Esophagus muscularis mucosa (tissue), 4 donors: ENCODE results near the gene CEP104. TPM values are rescaled to one million over a fixed set of nuclear protein-coding genes. Genes with fewer than 3 reads are reported as not detected.
"Not testable (repeated sequence)": the region's sequence is repeated elsewhere in the genome, so short reads cannot be mapped to it uniquely, and the experiment has no call there.

Experiments used
- DNase-seq: peaks from one replicate; pipeline ENCODE4 v3.0.0-alpha.2; 2017; ENCODE audit errors: extremely low spot score
- H3K27ac ChIP-seq, 4 donors: fragments of 200-600 bp; sonication (generic); replicated peaks in 1 of 4; 1 replicate in 3 of 4; 2 replicates in 1 of 4; pipeline ENCODE4 v1.5.1; 2016 to 2019; ENCODE audit warnings: mild to moderate bottlenecking in 1 of 4
- H3K27me3 ChIP-seq, 4 donors: fragments of 200-600 bp; sonication (generic); one replicate each; pipeline versions ENCODE4 v1.5.1 to v1.6.0; 2016 to 2019
- H3K36me3 ChIP-seq, 4 donors: fragments of 200-600 bp; sonication (generic); one replicate each; pipeline ENCODE4 v1.5.1; 2016 to 2019
- H3K4me1 ChIP-seq, 4 donors: fragments of 200-600 bp; sonication (generic); one replicate each; pipeline ENCODE4 v1.5.1; 2016 to 2019
- H3K4me3 ChIP-seq, 4 donors: fragments of 200-600 bp; sonication (generic); 1 replicate in 2 of 4; 2 replicates in 2 of 4; pipeline ENCODE4 v1.5.1; 2016 to 2019; ENCODE audit warnings: mild to moderate bottlenecking in 4 of 4, moderate library complexity in 1 of 4
- H3K9me3 ChIP-seq, 4 donors: fragments of 200-600 bp; sonication (generic); 1 replicate in 3 of 4; 2 replicates in 1 of 4; pipeline ENCODE4 v1.5.1; 2016 to 2019
- EP300 ChIP-seq: sonication (generic); formaldehyde crosslinking; IDR thresholded peaks from one replicate; pipeline ENCODE4 v1.6.1; 2017; ENCODE audit warnings: antibody characterized with exemption
- POLR2A ChIP-seq: fragments of 450-650 bp; IDR thresholded peaks from one replicate; pipeline ENCODE4 v1.6.1; 2017; ENCODE audit warnings: antibody characterized with exemption, moderate library complexity, mild to moderate bottlenecking, low read depth
- POLR2AphosphoS5 ChIP-seq, 2 donors: sonication (generic); formaldehyde crosslinking; IDR thresholded peaks; one replicate each; pipeline ENCODE4 v1.6.1; 2017; ENCODE audit warnings: antibody characterized with exemption in 2 of 2
- WGBS: methylation state at CpG from one replicate; pipeline ENCODE4 v1.1.5; 2018; 5-methylcytosine and 5-hydroxymethylcytosine counted together
- intact Hi-C: fragments of 100-400 bp; cut with DNase I; formaldehyde crosslinking; loops from one replicate; pipeline ENCODE4 v1.15.1; 2023
- total RNA-seq, 4 donors: library from RNA; depleted of rRNA; stranded (reverse); fragments of >200 nt; gene quantifications; one replicate each; pipeline versions ENCODE4 v1.1.0 to v1.2.1, GENCODE V29; 2016
- TF ChIP-seq, protein P1 (sequence below), 3 experiments: fragments of 200-600 bp in 2 of 3; fragments of 450-650 bp in 1 of 3; sonication (generic) in 2 of 3; IDR thresholded peaks; one replicate each; pipeline ENCODE4 v1.5.1; 2017 to 2019; ENCODE audit warnings: antibody characterized with exemption in 3 of 3, mild to moderate bottlenecking in 2 of 3, moderate library complexity in 1 of 3

Gene CEP104
- total RNA-seq, 4 donors from 2014 or later: 42.7 to 84.2 (median 69.8) TPM

DNA sequence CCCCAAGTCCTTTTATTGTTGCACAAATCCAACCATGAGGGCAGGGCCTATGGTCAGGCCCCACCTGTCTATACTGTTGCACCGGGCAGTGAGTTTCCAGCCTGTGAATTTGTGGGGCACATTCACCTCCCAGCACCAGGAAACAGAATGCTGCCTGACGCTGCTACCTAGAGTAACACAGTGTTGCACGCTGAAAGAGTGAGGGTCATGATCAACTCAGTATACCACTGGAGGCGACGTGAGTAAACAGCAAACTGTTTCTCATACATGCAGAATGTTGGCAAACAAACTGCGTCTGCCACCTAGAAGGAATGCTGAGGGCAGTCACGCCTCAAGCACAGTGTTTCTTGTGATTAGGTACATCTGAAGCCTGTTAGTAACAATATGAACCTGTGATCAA is 47.3 kb downstream of the CEP104 start:
- DNase-seq: no peak
- Histone ChIP-seq H3K27me3 (peaks cover 0 to 3% (median 0%) of the 10 kb centered on the region in 4 donors), H3K9me3 (no peaks in the 10 kb centered on the region), H3K4me3 (no peak overlapping the region), H3K36me3 (peaks cover 4 to 15% (median 8%) of the 10 kb centered on the region in 4 donors), H3K27ac (no peak overlapping the region), H3K4me1 (no peaks in the 10 kb centered on the region)
- intact Hi-C loops: no loop called here
- no peak for TF ChIP-seq POLR2A
- TF ChIP-seq, protein P1, sequence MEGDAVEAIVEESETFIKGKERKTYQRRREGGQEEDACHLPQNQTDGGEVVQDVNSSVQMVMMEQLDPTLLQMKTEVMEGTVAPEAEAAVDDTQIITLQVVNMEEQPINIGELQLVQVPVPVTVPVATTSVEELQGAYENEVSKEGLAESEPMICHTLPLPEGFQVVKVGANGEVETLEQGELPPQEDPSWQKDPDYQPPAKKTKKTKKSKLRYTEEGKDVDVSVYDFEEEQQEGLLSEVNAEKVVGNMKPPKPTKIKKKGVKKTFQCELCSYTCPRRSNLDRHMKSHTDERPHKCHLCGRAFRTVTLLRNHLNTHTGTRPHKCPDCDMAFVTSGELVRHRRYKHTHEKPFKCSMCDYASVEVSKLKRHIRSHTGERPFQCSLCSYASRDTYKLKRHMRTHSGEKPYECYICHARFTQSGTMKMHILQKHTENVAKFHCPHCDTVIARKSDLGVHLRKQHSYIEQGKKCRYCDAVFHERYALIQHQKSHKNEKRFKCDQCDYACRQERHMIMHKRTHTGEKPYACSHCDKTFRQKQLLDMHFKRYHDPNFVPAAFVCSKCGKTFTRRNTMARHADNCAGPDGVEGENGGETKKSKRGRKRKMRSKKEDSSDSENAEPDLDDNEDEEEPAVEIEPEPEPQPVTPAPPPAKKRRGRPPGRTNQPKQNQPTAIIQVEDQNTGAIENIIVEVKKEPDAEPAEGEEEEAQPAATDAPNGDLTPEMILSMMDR (IDR thresholded peaks at IDR 0.05): no peak
- TF ChIP-seq EP300: no peak
- TF ChIP-seq POLR2AphosphoS5 (IDR thresholded peaks at IDR 0.05): no peak
- 75% methylated on average over 7 of the region's 7 CpGs for WGBS

DNA sequence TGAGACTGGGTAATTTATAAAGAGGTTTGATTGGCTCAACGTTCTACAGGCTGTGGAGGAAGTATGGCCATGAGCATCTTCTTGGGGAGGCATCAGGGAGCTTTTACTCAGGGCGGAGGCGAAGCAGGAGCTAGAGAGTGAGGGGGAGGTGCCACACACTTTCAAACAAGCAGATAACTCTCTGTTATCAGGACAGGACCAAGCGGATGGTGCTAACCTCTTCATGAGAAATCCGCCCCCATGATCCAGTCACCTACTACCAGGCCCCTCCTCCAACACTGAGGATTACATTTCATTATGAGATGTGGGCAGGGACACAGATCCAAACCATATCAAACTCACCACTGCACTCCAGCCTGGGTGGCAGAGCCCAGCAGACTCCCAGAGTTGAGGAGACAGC is 49.2 kb downstream of the CEP104 start:
- Histone ChIP-seq H3K9me3 (no peaks in the 10 kb centered on the region), H3K36me3 (no peaks in the 10 kb centered on the region), H3K27ac (no peak overlapping the region), H3K27me3 (peaks cover 0 to 16% (median 0%) of the 10 kb centered on the region in 4 donors), H3K4me3 (no peak overlapping the region), H3K4me1 (no peaks in the 10 kb centered on the region)
- TF ChIP-seq, protein P1 (IDR thresholded peaks at IDR 0.05): no peak
- TF ChIP-seq POLR2A (no peak), EP300 (no peak), POLR2AphosphoS5 (IDR thresholded peaks at IDR 0.05) (no peak)
- WGBS: 86% methylated on average over 5 of the region's 5 CpGs
- intact Hi-C loops: no loop called here
- DNase-seq: no peak

DNA sequence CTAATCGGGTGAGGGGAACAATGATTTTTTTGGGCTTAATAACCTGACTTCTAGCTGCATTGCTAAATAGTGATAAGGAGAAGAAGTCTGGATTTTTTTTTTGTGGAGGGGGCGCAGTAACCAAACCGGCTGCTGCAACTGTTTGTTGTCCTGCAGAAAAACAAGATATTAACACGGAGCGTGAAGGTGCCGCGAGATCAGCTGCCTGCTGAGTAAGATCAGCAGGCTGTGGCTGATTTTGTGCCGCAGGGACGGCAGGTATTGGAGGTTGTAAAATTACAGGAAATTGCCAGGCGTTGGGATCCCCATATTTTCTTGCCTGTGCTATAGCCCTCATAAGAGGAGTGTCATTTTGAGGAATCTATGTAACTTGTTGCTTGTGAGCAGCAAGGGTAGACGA is 52.0 kb downstream of the CEP104 start:
- intact Hi-C loops: no loop called here
- TF ChIP-seq EP300 (no peak), POLR2AphosphoS5 (IDR thresholded peaks at IDR 0.05) (no peak), POLR2A (no peak)
- TF ChIP-seq, protein P1 (IDR thresholded peaks at IDR 0.05): no peak
- WGBS: 82% methylated on average over 11 of the region's 11 CpGs
- Histone ChIP-seq H3K4me1 (peaks cover 0 to 4% (median 0%) of the 10 kb centered on the region in 4 donors), H3K9me3 (no peaks in the 10 kb centered on the region), H3K27ac (no peak overlapping the region), H3K27me3 (peaks cover 0 to 28% (median 4%) of the 10 kb centered on the region in 4 donors), H3K36me3 (no peaks in the 10 kb centered on the region), H3K4me3 (no peak overlapping the region)
- DNase-seq: no peak

DNA sequence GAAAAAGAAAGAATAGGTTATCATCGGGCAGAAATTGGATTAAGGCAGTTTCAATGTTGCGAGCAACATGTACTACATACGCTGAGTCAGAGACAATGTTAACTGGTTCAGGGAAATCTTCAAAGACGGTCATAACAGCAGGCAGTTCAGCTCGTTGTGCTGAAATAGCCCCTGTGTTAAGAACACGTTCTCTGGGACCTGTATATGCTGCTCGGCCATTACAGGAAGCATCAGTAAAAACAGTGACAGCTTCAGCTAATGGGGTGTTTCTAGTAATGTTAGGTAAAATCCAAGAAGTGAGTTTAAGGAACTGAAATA is 52.4 kb downstream of the CEP104 start:
- DNase-seq, H3K36me3 ChIP-seq, H3K4me1 ChIP-seq, H3K4me3 ChIP-seq, H3K9me3 ChIP-seq, H3K27ac ChIP-seq, intact Hi-C loops: not testable (repeated sequence)
- 60% methylated on average over 7 of the region's 7 CpGs for WGBS
- H3K27me3 ChIP-seq: peaks cover 0 to 33% (median 5%) of the 10 kb centered on the region in 4 donors

DNA sequence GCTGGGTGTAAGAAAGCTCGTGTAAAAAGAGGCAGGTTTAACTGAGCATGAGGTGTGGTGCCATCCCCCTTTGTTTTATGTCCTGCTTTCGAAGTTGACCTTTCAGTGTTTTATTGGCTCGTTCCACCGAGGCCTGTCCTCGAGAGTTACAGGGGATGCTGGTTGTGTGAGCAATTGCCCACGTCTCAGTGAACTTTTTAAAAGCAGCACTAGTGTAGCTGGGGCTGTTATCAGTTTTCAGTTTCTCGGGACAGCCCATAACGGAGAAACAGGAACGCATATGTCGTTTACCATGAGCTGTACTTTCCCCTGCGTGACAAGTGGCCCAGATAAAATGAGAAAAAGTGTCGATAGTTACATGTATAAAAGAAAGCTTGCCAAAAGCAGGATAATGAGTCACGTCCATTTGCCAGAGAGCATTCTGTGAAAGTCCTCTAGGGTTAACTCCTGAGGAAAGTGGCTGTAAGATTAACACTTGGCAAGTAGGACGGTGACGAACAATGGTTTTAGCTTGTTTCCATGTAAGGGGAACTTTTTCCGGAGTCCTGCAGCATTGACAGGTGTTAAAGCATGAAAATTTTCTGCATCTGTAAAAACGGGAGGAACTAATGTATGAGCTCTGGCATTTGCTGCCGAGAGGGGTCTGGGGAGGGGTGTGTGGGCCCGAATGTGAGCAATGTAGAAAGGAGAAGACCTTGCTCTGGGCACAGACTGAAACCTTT is 52.9 kb downstream of the CEP104 start:
- intact Hi-C loops: no loop called here
- no peak for TF ChIP-seq POLR2A
- TF ChIP-seq POLR2AphosphoS5 (IDR thresholded peaks at IDR 0.05): no peak

DNA sequence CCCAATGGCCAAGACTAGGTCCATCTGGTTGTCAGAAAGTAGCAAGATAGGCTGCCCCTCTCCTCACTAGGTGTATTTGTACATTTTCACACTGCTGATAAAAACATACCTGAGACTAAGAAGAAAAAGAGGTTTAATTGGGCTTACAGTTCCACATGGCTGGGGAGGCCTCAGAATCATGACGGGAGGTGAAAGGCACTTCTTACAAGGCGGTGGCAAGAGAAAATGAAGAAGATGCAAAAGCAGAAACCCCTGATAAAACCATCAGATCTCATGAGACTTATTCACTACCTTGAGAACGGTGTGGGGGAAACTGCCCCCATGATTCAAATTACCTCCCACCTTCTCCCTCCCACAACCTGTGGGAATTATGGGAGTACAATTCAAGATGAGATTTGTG is 56.2 kb downstream of the CEP104 start:
- peaks cover 0 to 31% (median 5%) of the 10 kb centered on the region in 4 donors for H3K27me3 ChIP-seq
- H3K9me3 ChIP-seq, H3K4me3 ChIP-seq, DNase-seq, intact Hi-C loops, H3K27ac ChIP-seq, H3K36me3 ChIP-seq: not testable (repeated sequence)
- peaks cover 6 to 13% (median 7%) of the 10 kb centered on the region in 4 donors for H3K4me1 ChIP-seq
- WGBS: 81% methylated on average over 3 of the region's 3 CpGs

More for the DNA sequence above, 52.9 kb downstream of the CEP104 start:
- H3K27ac ChIP-seq: no peak overlapping the region
- no peak overlapping the region for H3K4me3 ChIP-seq
- DNase-seq: no peak
- WGBS: 70% methylated on average over 19 of the region's 19 CpGs
- H3K36me3 ChIP-seq: no peaks in the 10 kb centered on the region
- H3K4me1 ChIP-seq: peaks cover 0 to 4% (median 0%) of the 10 kb centered on the region in 4 donors
- H3K27me3 ChIP-seq: peaks cover 0 to 34% (median 5%) of the 10 kb centered on the region in 4 donors
- no peaks in the 10 kb centered on the region for H3K9me3 ChIP-seq
